NT2/D1 (cell line): ENCODE results near the gene TFF2.

Experiments
- SUZ12 ChIP-seq: IDR thresholded peaks from 2 replicates; pipeline ENCODE4 v1.6.1; 2011; ENCODE audit not compliant: insufficient read length, insufficient read depth; ENCODE audit errors: extremely low read depth
- ZNF274 ChIP-seq: IDR thresholded peaks from 2 replicates; pipeline ENCODE4 v1.6.1; 2011; ENCODE audit warnings: mild to moderate bottlenecking, low read depth, low read length

- TF ChIP-seq SUZ12 = no peak
- no peak for TF ChIP-seq ZNF274
Measured at GRCh38 chr21:42306366-42307035, 44.3 kb downstream of the TFF2 start.
